AG04449 (cell line): ENCODE results near the gene NR2C2.

Experiments
- CTCF ChIA-PET: fragments of 350-600 bp; formaldehyde crosslinking; extraction: SDS; loops from one replicate; lab custom pipeline; 2021; ENCODE audit warnings: antibody characterized with exemption; lab: Yijun Ruan, JAX
- POLR2A ChIA-PET: fragments of 400-600, 350-600 bp; formaldehyde crosslinking; extraction: SDS; loops from one replicate; lab custom pipeline; 2020; ENCODE audit warnings: antibody characterized with exemption, inconsistent platforms; lab: Yijun Ruan, JAX
- DNase-seq: peaks from one replicate; pipeline ENCODE4 v3.0.0-alpha.2; 2010; ENCODE audit warnings: low read depth, low spot score
- H3K4me3 ChIP-seq: 2 replicates; pipeline ENCODE4 v1.5.1; 2011; ENCODE audit warnings: low read depth, mild to moderate bottlenecking, control low read depth, low read length
- CTCF ChIP-seq: IDR thresholded peaks from one replicate; pipeline ENCODE4 v1.5.1; 2011; ENCODE audit warnings: mild to moderate bottlenecking, moderate library complexity, low read length, control low read depth, inconsistent platforms; ENCODE audit not compliant: insufficient read depth; ENCODE audit errors: missing control alignments

NR2C2 gene

GRCh38 chr3:14984581-14985113, 37.3 kb downstream of the NR2C2 start:
- POLR2A ChIA-PET: no interaction called here
- TF ChIP-seq CTCF: no peak
- CTCF ChIA-PET: interaction anchor here (0.9 kb wide), 1 partner anchor 18 kb away, joined by 3 read pairs; no protein-coding TSS in a partner anchor
- DNase-seq: no peak
- H3K4me3 ChIP-seq: no peak overlapping the region

- CTCF ChIA-PET: no interaction called here
- no peak for TF ChIP-seq CTCF
- no peak overlapping the region for H3K4me3 ChIP-seq
- POLR2A ChIA-PET: no interaction called here
- DNase-seq: no peak
Measured at GRCh38 chr3:14988988-14989394, 41.6 kb downstream of the NR2C2 start.

- DNase-seq: no peak
- ChIA-PET POLR2A (no interaction called here), CTCF (no interaction called here)
- H3K4me3 ChIP-seq: no peak overlapping the region
- TF ChIP-seq CTCF: no peak
Measured at GRCh38 chr3:14989943-14990779, 42.8 kb downstream of the NR2C2 start.

- H3K4me3 ChIP-seq: no peak overlapping the region
- DNase-seq: no peak
- CTCF ChIA-PET: no interaction called here
- no peak for TF ChIP-seq CTCF
- POLR2A ChIA-PET: no interaction called here
Measured at GRCh38 chr3:14990780-14991148, 43.4 kb downstream of the NR2C2 start.

GRCh38 chr3:14991151-14991742, 43.9 kb downstream of the NR2C2 start:
- no peak for DNase-seq
- H3K4me3 ChIP-seq: no peak overlapping the region
- ChIA-PET POLR2A (no interaction called here), CTCF (no interaction called here)
- no peak for TF ChIP-seq CTCF

- CTCF ChIA-PET: no interaction called here
- POLR2A ChIA-PET: no interaction called here
- no peak overlapping the region for H3K4me3 ChIP-seq
- TF ChIP-seq CTCF: no peak
- no peak for DNase-seq
Measured at GRCh38 chr3:14991818-14992612, 44.6 kb downstream of the NR2C2 start.
